ENCODE data around the gene AMIGO2. TPM values are rescaled to one million over a fixed set of nuclear protein-coding genes. Genes with fewer than 3 reads are reported as not detected.

Gene AMIGO2
- total RNA-seq, 1 experiment from 2014 or later = 8.6 TPM

DNA sequence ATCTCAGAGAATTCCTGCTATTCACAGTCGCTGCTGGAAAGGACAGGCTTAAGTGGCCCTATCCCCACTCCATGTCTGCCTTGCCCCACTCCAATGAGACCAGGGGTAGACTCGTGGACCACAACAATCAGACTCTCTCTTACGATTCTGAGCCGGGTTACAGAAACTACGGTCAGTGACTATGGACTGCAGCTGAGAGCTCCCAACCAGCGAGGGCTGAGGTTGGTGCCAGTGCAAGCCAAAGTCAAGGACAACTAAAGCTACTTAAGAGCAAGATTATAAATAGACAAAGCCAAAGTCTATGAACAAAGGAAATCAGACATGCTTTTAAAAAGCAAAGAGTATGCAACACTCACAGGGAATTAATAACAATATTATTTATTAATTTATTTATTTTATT lies 18.3 kb upstream of the AMIGO2 start:
- Mint-ChIP-seq H3K9me3 (no peaks in the 10 kb centered on the region), H3K27ac (no peak overlapping the region), H3K36me3 (ENCODE audit: insufficient read depth in 1 of 3, low read depth in 3 of 3) (no peaks in the 10 kb centered on the region), H3K4me1 (peaks cover 5 to 10% of the 10 kb centered on the region in 2 experiments; a peak in 3 of 4 replicates), H3K27me3 (ENCODE audit: low read depth) (no peaks in the 10 kb centered on the region), H3K4me3 (no peak overlapping the region)
- H3K9me3 ChIP-seq (ENCODE audit: control insufficient read depth, low read depth, low read length) = no peaks in the 10 kb centered on the region
- no peaks in the 10 kb centered on the region for H3K4me1 ChIP-seq (ENCODE audit: insufficient read depth, low read length)
- no peak overlapping the region for H2AFZ ChIP-seq (ENCODE audit: low read length)
- no peak overlapping the region for H2BK15ac ChIP-seq (ENCODE audit: low read depth, low read length)
- DNase-seq = no peak
- H3K14ac ChIP-seq (ENCODE audit: insufficient read depth, low read length) = no peak overlapping the region
- H3K23ac ChIP-seq (ENCODE audit: insufficient read length, low read depth, low read length) = no peak overlapping the region
- H3K4me2 ChIP-seq (ENCODE audit: insufficient read depth, insufficient read length, low read length) = no peak overlapping the region
- no peak overlapping the region for H2BK120ac ChIP-seq (ENCODE audit: low read depth, low read length, poor library complexity, severe bottlenecking)
- no peak overlapping the region for H4K8ac ChIP-seq (replicated peaks; ENCODE audit: insufficient read length, low read depth, low read length)
- H4K5ac ChIP-seq (ENCODE audit: insufficient read length, low read depth, low read length) = no peak overlapping the region
- no peak overlapping the region for H3K4ac ChIP-seq (ENCODE audit: low read depth, low read length)
- no peak overlapping the region for H3K18ac ChIP-seq (ENCODE audit: insufficient read length, low read depth, low read length)
- TF ChIP-seq CTCF (conservative IDR thresholded peaks at IDR 0.05) = no peak
- no peak overlapping the region for H3T11ph ChIP-seq (ENCODE audit: low read length)
- no peak overlapping the region for H2BK20ac ChIP-seq (ENCODE audit: low read depth, low read length, poor library complexity, severe bottlenecking)
- H3K56ac ChIP-seq (ENCODE audit: insufficient read length, low read depth, low read length) = no peak overlapping the region
- H2AK5ac ChIP-seq (ENCODE audit: insufficient read length, low read length) = no peak overlapping the region
- no peak overlapping the region for H3K27ac ChIP-seq (ENCODE audit: insufficient read length, low read depth, low read length)
- no peaks in the 10 kb centered on the region for H3K79me2 ChIP-seq (ENCODE audit: insufficient read depth, low read length)
- H2BK5ac ChIP-seq (ENCODE audit: insufficient read length, low read length) = no peak overlapping the region
- H3K9ac ChIP-seq (ENCODE audit: extremely low read depth, insufficient read length, low read length) = no peak overlapping the region
- no peak overlapping the region for H2BK12ac ChIP-seq (ENCODE audit: insufficient read length, low read depth, low read length)
- H3K79me1 ChIP-seq (ENCODE audit: insufficient read depth, low read depth, low read length, poor library complexity, severe bottlenecking) = no peaks in the 10 kb centered on the region
- no CpG with 5 or more reads among the region's 6 CpGs for WGBS (ENCODE audit: extremely low coverage, insufficient read length, low lambda C conversion rate)
- no peaks in the 10 kb centered on the region for H3K27me3 ChIP-seq (ENCODE audit: insufficient read depth, low read length)
- H4K91ac ChIP-seq (ENCODE audit: insufficient read length, low read depth, low read length) = no peak overlapping the region
- no peaks in the 10 kb centered on the region for H3K23me2 ChIP-seq (ENCODE audit: insufficient read length, low read depth, low read length, poor library complexity, severe bottlenecking)
- no peaks in the 10 kb centered on the region for H4K20me1 ChIP-seq (ENCODE audit: control insufficient read depth, insufficient read depth, insufficient read length)
